Measurements from ENCODE around the gene CYP4F2.

- TF ChIP-seq CTCF (conservative IDR thresholded peaks at IDR 0.05 in 1 of 2, IDR thresholded peaks at IDR 0.05 in 1 of 2; ENCODE audit: low read depth in 1 of 2, low read length in 2 of 2) (no peak), EZH2 (IDR thresholded peaks at IDR 0.05; ENCODE audit: low read length, missing control alignments) (no peak)
These were observed 54.5 kb downstream of the CYP4F2 start for GRCh38 chr19:15843203-15843893.
